Stimulated activated CD8-positive, alpha-beta memory T cell treated with anti-CD3 and anti-CD28 coated beads, Interleukin-4, amount 100 ng/mL, for 4 hours (primary cell): ENCODE results near the gene CFAP43.

Experiments used
- DNase-seq, 2 donors: peaks; one replicate each; pipeline ENCODE4 v3.0.0-alpha.2; 2020; ENCODE audit warnings: low read depth in 2 of 2, low spot score in 1 of 2

Gene CFAP43

GRCh38 chr10:104144931-104145330 lies 87.2 kb downstream of the CFAP43 start:
- no peak for DNase-seq

- no peak for DNase-seq
These were observed 88.3 kb downstream of the CFAP43 start for GRCh38 chr10:104143829-104144228.

GRCh38 chr10:104142081-104142480 lies 90.1 kb downstream of the CFAP43 start:
- no peak for DNase-seq

- no peak for DNase-seq
These were observed 92.9 kb downstream of the CFAP43 start for GRCh38 chr10:104139221-104139620.

- no peak for DNase-seq
These were observed 94.0 kb downstream of the CFAP43 start for GRCh38 chr10:104138131-104138530.

GRCh38 chr10:104130041-104130440 lies 102.1 kb downstream of the CFAP43 start:
- no peak for DNase-seq

- DNase-seq: no peak
These were observed 104.0 kb downstream of the CFAP43 start for GRCh38 chr10:104128214-104128613.

GRCh38 chr10:104127411-104127810 lies 104.8 kb downstream of the CFAP43 start:
- DNase-seq: no peak

GRCh38 chr10:104123397-104123796 lies 108.8 kb downstream of the CFAP43 start:
- no peak for DNase-seq

GRCh38 chr10:104122225-104123107 lies 109.7 kb downstream of the CFAP43 start:
- no peak for DNase-seq

- DNase-seq: peak; percentile 96 to 98
These were observed 110.5 kb downstream of the CFAP43 start, which contains the start of gene SFR1 for GRCh38 chr10:104121485-104122224. Gene SFR1 (plus strand): TSS chr10:104122171. CDS start chr10:104122184, 13 bp downstream.

GRCh38 chr10:104120903-104121484 lies 111.2 kb downstream of the CFAP43 start:
- peak; percentile 62 to 68 for DNase-seq

GRCh38 chr10:104120512-104120902 lies 111.7 kb downstream of the CFAP43 start:
- DNase-seq: no peak

- DNase-seq: no peak
These were observed 112.2 kb downstream of the CFAP43 start for GRCh38 chr10:104119996-104120395.

GRCh38 chr10:104117839-104118323 lies 114.3 kb downstream of the CFAP43 start:
- DNase-seq: no peak

- no peak for DNase-seq
These were observed 118.7 kb downstream of the CFAP43 start for GRCh38 chr10:104113376-104113956.

GRCh38 chr10:104109908-104110662 lies 122.1 kb downstream of the CFAP43 start:
- DNase-seq: no peak

- DNase-seq: no peak
These were observed 127.2 kb downstream of the CFAP43 start for GRCh38 chr10:104104926-104105325.

GRCh38 chr10:104104418-104104817 lies 127.7 kb downstream of the CFAP43 start:
- no peak for DNase-seq

GRCh38 chr10:104103956-104104355 lies 128.2 kb downstream of the CFAP43 start:
- no peak for DNase-seq
